Measurements from ENCODE around the gene FGG.

The FGG gene

DNA sequence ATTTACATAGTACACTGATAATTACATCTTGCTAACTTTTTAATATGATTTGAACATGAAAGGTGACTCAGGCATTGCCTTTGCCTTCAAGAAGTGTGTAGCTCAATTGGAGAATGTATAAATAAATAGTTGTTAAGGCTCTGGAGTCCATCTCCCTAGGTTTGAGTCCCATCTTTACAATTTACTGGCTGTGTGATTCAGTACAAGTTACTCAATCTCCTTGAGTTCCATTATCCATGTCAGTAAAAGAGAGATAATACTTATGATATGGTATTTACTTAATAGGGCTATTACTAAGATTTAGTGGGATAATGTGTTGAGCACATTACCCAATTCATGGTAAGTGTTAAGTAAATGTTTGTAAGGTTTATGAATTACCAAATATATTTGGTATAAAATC lies 1.9 kb upstream of the FGG start:
- DNase-seq (ENCODE audit: low read depth), result no peak
- H3K4me3 ChIP-seq (ENCODE audit: low read depth, low read length), result no peak overlapping the region
- TF ChIP-seq, protein P1, sequence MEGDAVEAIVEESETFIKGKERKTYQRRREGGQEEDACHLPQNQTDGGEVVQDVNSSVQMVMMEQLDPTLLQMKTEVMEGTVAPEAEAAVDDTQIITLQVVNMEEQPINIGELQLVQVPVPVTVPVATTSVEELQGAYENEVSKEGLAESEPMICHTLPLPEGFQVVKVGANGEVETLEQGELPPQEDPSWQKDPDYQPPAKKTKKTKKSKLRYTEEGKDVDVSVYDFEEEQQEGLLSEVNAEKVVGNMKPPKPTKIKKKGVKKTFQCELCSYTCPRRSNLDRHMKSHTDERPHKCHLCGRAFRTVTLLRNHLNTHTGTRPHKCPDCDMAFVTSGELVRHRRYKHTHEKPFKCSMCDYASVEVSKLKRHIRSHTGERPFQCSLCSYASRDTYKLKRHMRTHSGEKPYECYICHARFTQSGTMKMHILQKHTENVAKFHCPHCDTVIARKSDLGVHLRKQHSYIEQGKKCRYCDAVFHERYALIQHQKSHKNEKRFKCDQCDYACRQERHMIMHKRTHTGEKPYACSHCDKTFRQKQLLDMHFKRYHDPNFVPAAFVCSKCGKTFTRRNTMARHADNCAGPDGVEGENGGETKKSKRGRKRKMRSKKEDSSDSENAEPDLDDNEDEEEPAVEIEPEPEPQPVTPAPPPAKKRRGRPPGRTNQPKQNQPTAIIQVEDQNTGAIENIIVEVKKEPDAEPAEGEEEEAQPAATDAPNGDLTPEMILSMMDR (IDR thresholded peaks at IDR 0.05; ENCODE audit: control insufficient read depth, extremely low read depth, insufficient read depth), result no peak

DNA sequence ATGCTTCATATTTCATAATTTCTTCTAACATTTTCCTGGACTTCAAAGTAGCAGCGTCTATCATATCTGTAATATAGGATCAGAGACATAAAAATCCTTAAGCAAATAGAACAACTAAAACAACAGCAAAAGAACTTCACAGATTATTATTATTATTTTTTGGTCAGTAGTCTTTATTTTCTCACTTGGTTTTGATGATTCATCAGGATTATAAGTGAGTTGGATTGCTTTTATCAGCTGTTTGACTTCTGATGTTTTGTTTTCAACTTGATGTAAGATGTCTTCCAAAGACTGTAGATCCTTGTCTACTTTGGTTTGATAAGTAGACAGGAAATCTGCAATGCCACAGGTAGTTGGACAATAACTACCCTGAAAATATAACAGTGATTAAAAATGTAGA lies 623 bp downstream of the FGG start:
- TF ChIP-seq, protein P1 (IDR thresholded peaks at IDR 0.05; ENCODE audit: control insufficient read depth, extremely low read depth, insufficient read depth), result no peak
- DNase-seq (ENCODE audit: low read depth), result no peak

DNA sequence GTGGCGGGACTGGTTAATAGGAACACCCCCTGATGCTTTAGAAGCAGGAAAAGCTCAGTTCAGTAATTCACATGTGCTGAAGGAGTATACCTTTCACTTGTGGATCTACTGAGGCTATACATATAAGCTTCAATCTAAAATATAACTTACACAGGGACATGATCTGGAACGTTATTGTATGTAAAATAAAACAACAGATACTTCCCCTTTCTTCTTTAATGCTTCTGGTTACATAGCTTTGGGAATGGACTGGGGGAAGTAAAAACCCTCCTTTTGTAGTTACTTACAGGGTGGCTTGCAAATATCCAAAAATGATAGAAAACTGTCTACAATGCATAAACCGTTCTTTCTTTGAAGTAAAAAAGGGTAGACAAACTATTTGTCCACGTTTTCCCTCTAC lies 1.9 kb downstream of the FGG start:
- TF ChIP-seq, protein P1 (IDR thresholded peaks at IDR 0.05; ENCODE audit: control insufficient read depth, extremely low read depth, insufficient read depth), result no peak
- DNase-seq (ENCODE audit: low read depth), result no peak
- no peak overlapping the region for H3K4me3 ChIP-seq (ENCODE audit: low read depth, low read length)

More for the DNA sequence above, 623 bp downstream of the FGG start:
- no peak overlapping the region for H3K4me3 ChIP-seq (ENCODE audit: low read depth, low read length)

DNA sequence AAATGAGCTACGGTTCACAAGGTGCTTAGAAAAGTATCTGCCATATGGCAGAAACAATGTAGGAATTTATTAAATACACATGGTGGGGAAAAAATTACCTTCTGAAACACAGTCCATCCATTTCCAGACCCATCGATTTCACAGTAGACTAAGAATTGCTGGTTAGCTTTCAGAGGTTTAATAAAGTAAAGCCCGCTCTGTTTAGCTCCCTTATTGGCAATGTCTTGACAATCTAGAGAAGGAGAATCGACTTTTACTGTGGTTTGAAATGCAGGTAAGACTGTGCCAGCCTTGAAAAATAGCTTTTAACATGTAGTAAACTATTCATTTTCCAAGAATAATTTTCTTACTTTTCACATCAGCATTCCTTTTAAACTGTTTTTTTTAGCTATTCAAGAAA lies 2.9 kb downstream of the FGG start:
- no peak overlapping the region for H3K4me3 ChIP-seq (ENCODE audit: low read depth, low read length)
- DNase-seq (ENCODE audit: low read depth), result no peak
- TF ChIP-seq, protein P1 (IDR thresholded peaks at IDR 0.05; ENCODE audit: control insufficient read depth, extremely low read depth, insufficient read depth), result no peak

DNA sequence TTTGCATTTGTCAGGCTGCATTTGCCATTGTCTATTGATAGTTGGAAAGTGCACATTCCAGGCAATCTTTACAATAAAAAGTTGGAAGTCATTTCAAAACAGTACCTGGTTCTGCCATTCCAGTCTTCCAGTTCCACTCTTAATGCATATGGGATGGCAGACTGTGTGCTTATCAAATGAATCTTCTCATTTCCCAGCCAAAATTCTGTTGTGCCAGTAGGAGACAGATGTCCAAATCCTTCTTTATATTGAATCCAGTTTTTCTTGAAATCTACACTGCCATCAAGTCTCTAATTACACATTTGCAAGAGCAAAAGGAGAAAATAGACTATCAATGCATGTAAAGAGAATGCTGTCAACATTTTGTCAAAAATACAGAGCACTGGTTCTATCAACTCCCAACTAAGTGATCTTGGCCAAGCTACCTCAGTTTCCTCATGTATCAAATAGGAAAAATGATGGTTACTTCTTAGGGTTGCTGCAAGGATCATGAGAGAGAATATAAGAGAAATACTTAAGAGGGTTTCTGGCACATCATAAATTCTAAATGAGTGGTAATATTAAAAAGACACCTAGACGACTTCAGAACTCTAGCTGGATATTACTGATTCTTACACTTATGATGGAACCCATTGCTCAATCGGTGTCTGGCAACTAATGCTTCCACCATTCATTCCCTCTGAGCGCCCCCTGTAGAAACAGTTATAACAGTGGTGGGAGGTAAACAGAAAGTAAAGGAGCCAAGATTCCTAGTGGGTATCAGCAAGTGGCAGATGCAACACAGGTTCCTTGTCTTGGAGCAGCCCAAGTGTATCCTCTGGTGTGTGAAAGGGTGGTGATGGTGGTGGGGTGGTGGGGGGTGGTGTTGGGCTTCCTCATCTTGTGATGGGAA lies 3.8 kb downstream of the FGG start:
- no peak overlapping the region for H3K4me3 ChIP-seq (ENCODE audit: low read depth, low read length)
- DNase-seq (ENCODE audit: low read depth), result no peak
- TF ChIP-seq, protein P1 (IDR thresholded peaks at IDR 0.05; ENCODE audit: control insufficient read depth, extremely low read depth, insufficient read depth), result no peak

DNA sequence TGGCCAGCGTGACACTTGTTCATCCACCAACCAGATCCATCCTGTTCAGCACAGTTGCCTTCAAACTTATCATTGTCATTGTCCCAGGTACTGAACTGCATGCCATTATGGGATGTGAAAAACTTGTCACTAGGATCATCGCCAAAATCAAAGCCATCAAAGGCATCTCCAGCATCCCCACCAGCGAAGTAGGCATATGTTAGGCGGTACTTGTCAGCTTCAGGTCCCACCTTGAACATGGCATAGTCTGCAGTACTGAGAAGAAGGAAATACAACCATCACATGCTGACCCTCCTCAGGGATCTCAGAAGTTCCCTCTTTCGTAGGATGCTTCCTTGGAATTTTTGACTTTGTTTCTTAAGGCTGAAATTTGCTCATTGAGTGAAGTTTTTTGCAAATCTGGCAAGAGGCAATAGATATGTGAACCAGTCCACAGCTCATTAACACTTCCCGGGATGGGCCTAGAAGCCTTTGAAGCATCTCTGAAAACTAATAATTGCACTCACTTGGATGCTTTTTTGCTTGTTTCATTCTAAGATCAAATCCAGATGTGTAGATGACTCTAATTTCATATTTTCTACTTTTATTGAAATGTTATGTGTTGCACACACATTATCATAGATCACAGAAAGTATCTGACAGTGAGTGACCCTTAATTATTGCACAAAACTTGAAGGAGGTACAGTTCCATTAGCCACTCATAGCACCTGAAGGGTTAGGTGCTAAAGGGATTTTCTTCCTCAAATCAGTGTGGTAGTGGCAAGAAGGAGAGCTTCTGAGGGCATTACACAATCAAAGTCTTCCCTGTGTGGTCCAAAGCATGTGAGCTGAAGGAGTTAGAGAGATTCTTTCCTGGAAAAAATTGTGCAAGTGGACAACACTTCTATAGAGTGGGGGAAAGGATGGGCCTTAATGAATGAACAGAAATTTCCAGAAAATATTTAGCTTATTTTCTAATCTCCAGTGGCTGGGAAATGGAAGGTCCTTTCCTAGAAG lies 5.4 kb downstream of the FGG start:
- no peak overlapping the region for H3K4me3 ChIP-seq (ENCODE audit: low read depth, low read length)
- DNase-seq (ENCODE audit: low read depth), result no peak
- TF ChIP-seq, protein P1 (IDR thresholded peaks at IDR 0.05; ENCODE audit: control insufficient read depth, extremely low read depth, insufficient read depth), result no peak
